HCT116 (cell line): Measurements from ENCODE around the gene CDC45. TPM values are rescaled to one million over a fixed set of nuclear protein-coding genes. Genes with fewer than 3 reads are reported as not detected.

Experiments
- ATAC-seq: fragments of 200-7000 bp; cut with Tn5 transposase; 2 replicates; pipeline ENCODE4 v1.9.1; 2020; ENCODE audit warnings: mild to moderate bottlenecking, moderate library complexity
- BruUV-seq: library from RNA; stranded (reverse); fragments of 400-500 nt; replicated peaks from 2 replicates; lab custom pipeline; 2021; lab: Mats Ljungman, UMichigan
- CTCF ChIA-PET: fragments of 300-600 bp; sonication (Branson Sonifier 250); formaldehyde crosslinking; loops from one replicate; lab custom pipeline; 2021; ENCODE audit warnings: antibody characterized with exemption; lab: Charles Lee
- POLR2A ChIA-PET: fragments of 300-600, 350-600 bp; sonication (Branson Sonifier 250); formaldehyde crosslinking; loops from one replicate; lab custom pipeline; 2021; ENCODE audit warnings: antibody characterized with exemption; lab: Charles Lee
- RAD21 ChIA-PET, 2 experiments: fragments of 300-600 bp; sonication (Branson Sonifier 250); formaldehyde crosslinking; loops; one replicate each; lab custom pipeline; 2023; ENCODE audit warnings: low total read pairs in 2 of 2; ENCODE audit not compliant: uncharacterized antibody in 2 of 2, unreplicated experiment in 2 of 2, low non-redundant PET in 1 of 2; lab: Charles Lee
- DNase-seq: peaks from one replicate; pipeline ENCODE4 v3.0.0-alpha.2; 2010; ENCODE audit warnings: low read depth, low spot score
- H2AFZ ChIP-seq: fragments of 200-600 bp; shearing (Covaris generic), sonication (generic); 2 replicates; pipeline ENCODE4 v1.6.1; 2017; ENCODE audit warnings: low read depth, mixed run types, mixed read lengths, antibody characterized with exemption, low read length; ENCODE audit not compliant: poor library complexity, severe bottlenecking
- H3K27ac ChIP-seq: 2 replicates; pipeline ENCODE4 v1.5.1; 2012; ENCODE audit warnings: low read depth, low read length
- H3K27me3 ChIP-seq: fragments of 200-600 bp; sonication (generic); 2 replicates; pipeline ENCODE4 v1.6.1; 2016; ENCODE audit warnings: mixed run types, low read length, mixed read lengths; ENCODE audit not compliant: insufficient read depth
- H3K36me3 ChIP-seq, 2 experiments: fragments of 200-500 bp in 1 of 2; fragments of 200-600 bp in 1 of 2; sonication (Bioruptor generic) in 1 of 2; sonication (generic) in 1 of 2; 2 replicates each; pipeline versions ENCODE4 v1.5.1 to v1.6.1; 2014 to 2016; ENCODE audit warnings: low read length in 2 of 2, inconsistent platforms in 1 of 2, mixed read lengths in 1 of 2, mixed run types in 1 of 2; ENCODE audit not compliant: insufficient read depth in 2 of 2, control insufficient read depth in 1 of 2
- H3K4me1 ChIP-seq, 2 experiments: fragments of 200-600 bp in 1 of 2; sonication (generic) in 1 of 2; 2 replicates each; pipeline versions ENCODE4 v1.5.1 to v1.6.1; 2012 to 2017; ENCODE audit warnings: low read length in 2 of 2, inconsistent platforms in 1 of 2, mild to moderate bottlenecking in 1 of 2, mixed read lengths in 1 of 2, mixed run types in 1 of 2, moderate library complexity in 1 of 2; ENCODE audit not compliant: insufficient read depth in 2 of 2, control insufficient read depth in 1 of 2
- H3K4me2 ChIP-seq: fragments of 200-600 bp; sonication (generic); 2 replicates; pipeline ENCODE4 v1.6.1; 2017; ENCODE audit warnings: mixed run types, low read length, mixed read lengths
- H3K4me3 ChIP-seq, 2 experiments: fragments of 200-600 bp in 1 of 2; sonication (generic) in 1 of 2; replicated peaks in 1 of 2; 2 replicates each; pipeline ENCODE4 v1.5.1; 2011 to 2016; ENCODE audit warnings: low read length in 2 of 2, control low read depth in 1 of 2, low read depth in 1 of 2, mild to moderate bottlenecking in 1 of 2, mixed read lengths in 1 of 2, mixed run types in 1 of 2
- H3K79me2 ChIP-seq: fragments of 200-600 bp; sonication (generic); 2 replicates; pipeline ENCODE4 v1.6.1; 2017; ENCODE audit warnings: mild to moderate bottlenecking, mixed run types, low read length, moderate library complexity, mixed read lengths; ENCODE audit not compliant: insufficient read depth
- H3K9ac ChIP-seq: fragments of 200-600 bp; sonication (generic); 2 replicates; pipeline ENCODE4 v1.6.1; 2016; ENCODE audit warnings: low read length, mixed read lengths
- H3K9me2 ChIP-seq: fragments of 200-600 bp; sonication (generic), shearing (Covaris generic); 2 replicates; pipeline ENCODE4 v1.6.1; 2017; ENCODE audit warnings: mixed run types, mild to moderate bottlenecking, moderate library complexity; ENCODE audit not compliant: insufficient read depth
- H3K9me3 ChIP-seq, 2 experiments: fragments of 200-500 bp in 1 of 2; fragments of 200-600 bp in 1 of 2; sonication (Bioruptor generic) in 1 of 2; sonication (generic) in 1 of 2; 2 replicates each; pipeline ENCODE4 v1.6.1; 2014 to 2017; ENCODE audit warnings: low read length in 2 of 2, mixed read lengths in 2 of 2, inconsistent platforms in 1 of 2, low read depth in 1 of 2, mild to moderate bottlenecking in 1 of 2, mixed run types in 1 of 2, moderate library complexity in 1 of 2; ENCODE audit not compliant: control insufficient read depth in 1 of 2, insufficient read depth in 1 of 2
- H4K20me1 ChIP-seq: fragments of 200-600 bp; sonication (generic), shearing (Covaris generic); 2 replicates; pipeline ENCODE4 v1.6.1; 2017; ENCODE audit warnings: mixed run types, mild to moderate bottlenecking, moderate library complexity; ENCODE audit not compliant: insufficient read depth
- ATF3 ChIP-seq: IDR thresholded peaks from 2 replicates; pipeline ENCODE4 v1.6.1; 2012
- CBX3 ChIP-seq: IDR thresholded peaks from 2 replicates; pipeline ENCODE4 v1.6.1; 2012; ENCODE audit warnings: low read depth
- EZH2phosphoT487 ChIP-seq: fragments of 200-600 bp; IDR thresholded peaks from 2 replicates; pipeline ENCODE4 v1.6.1; 2018; ENCODE audit warnings: antibody characterized with exemption, borderline replicate concordance
- MAX ChIP-seq: IDR thresholded peaks from 2 replicates; pipeline ENCODE4 v1.6.1; 2012
- ZBTB33 ChIP-seq: IDR thresholded peaks from 2 replicates; pipeline ENCODE4 v1.6.1; 2011; ENCODE audit warnings: mild to moderate bottlenecking, low read length, moderate library complexity; ENCODE audit not compliant: insufficient replicate concordance; ENCODE audit errors: extremely low read depth
- ZFX ChIP-seq: fragments of 450-650 bp; IDR thresholded peaks from 2 replicates; pipeline ENCODE4 v1.6.1; 2017
- ZNF274 ChIP-seq: fragments of 200-500 bp; sonication (Bioruptor generic); IDR thresholded peaks from 2 replicates; pipeline ENCODE4 v1.6.1; 2014; ENCODE audit warnings: mild to moderate bottlenecking, low read depth, low read length, inconsistent platforms
- intact Hi-C: fragments of 100-400 bp; cut with micrococcal nuclease; formaldehyde crosslinking; loops from 2 replicates; pipeline ENCODE4 v1.10.0; 2022
- total RNA-seq: library from RNA; stranded (reverse); gene quantifications from one replicate; pipeline ENCODE4 v1.2.1, GENCODE V29; 2021; ENCODE audit not compliant: unreplicated experiment

CDC45 gene
- total RNA-seq, 1 experiment from 2014 or later, result 43.4 TPM

GRCh38 chr22:19471572-19471971 lies 8.1 kb upstream of the CDC45 start:
- H3K36me3 ChIP-seq, result peaks cover 33 to 72% of the 10 kb centered on the region in 2 experiments; a peak in 3 of 4 replicates
- no peak overlapping the region for H3K27ac ChIP-seq
- intact Hi-C loops, result loop anchor here (10.0 kb wide), 1 partner anchor 327 kb away; the partner anchor contains the start of gene ESS2
- no peak overlapping the region for H3K4me3 ChIP-seq
- no TSS peak for BruUV-seq
- DNase-seq (no peak), ATAC-seq (no peak)
- H3K79me2 ChIP-seq, result peaks cover 69% of the 10 kb centered on the region
- no peaks in the 10 kb centered on the region for H3K9me2 ChIP-seq
- no peaks in the 10 kb centered on the region for H3K27me3 ChIP-seq
- no peak overlapping the region for H3K4me2 ChIP-seq
- H2AFZ ChIP-seq, result no peak overlapping the region
- H3K9me3 ChIP-seq, result no peaks in the 10 kb centered on the region
- POLR2A ChIA-PET, result no interaction called here
- CTCF ChIA-PET, result no interaction called here
- H4K20me1 ChIP-seq, result peaks cover 3% of the 10 kb centered on the region; the same call in 1 of the 2 replicates
- RAD21 ChIA-PET, result no interaction called here
- H3K9ac ChIP-seq, result no peak overlapping the region
- no peaks in the 10 kb centered on the region for H3K4me1 ChIP-seq
- TF ChIP-seq ATF3 (no peak), ZNF274 (no peak), EZH2phosphoT487 (no peak), MAX (no peak), ZFX (no peak), CBX3 (no peak), ZBTB33 (no peak)
- TF ChIP-seq, all 23 proteins: peak for 0
